NCI-H226 (cell line): Measurements from ENCODE around the gene JPH2.
A peak's percentile ranks its signal among the peaks of the same experiment; 100 is the strongest.

ENCODE experiments used
- DNase-seq: peaks from one replicate; pipeline ENCODE4 v3.0.0-alpha.2; 2015

Gene JPH2

DNA sequence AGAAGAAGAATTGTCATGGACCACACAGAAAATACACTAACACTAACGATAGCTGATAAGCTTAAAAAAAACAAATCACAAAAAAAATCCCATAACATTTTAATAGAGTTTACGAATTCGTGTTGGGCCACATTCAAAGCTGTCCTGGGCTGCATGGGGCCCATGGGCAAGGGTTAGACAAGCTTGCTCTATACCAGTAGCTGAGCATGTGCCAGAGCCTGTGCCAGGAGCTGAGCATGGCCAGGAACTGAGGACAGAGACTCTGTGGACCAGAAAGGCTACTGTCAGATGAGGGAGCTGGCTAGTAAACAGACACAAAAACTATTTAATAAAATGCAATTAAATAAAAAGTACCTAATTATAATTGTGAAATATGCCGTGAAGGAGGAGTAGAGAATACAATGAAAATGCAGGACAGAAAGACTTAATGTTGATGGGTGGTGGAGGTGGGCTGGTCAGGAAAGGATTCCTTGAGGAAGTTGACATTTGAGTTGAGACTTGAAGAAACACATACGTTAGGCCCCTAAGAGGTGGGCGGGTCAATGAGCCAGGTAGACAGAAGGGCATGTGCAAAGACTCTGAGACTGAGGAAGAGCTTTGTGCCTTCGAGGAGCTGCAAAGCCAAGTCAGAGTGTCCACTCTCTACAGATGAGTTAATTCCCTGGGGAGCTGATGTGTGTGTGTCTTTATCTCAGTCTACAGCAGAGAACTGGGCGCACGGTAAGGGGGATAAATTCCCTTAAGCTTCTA is 66.1 kb downstream of the JPH2 start:
- no peak for DNase-seq

DNA sequence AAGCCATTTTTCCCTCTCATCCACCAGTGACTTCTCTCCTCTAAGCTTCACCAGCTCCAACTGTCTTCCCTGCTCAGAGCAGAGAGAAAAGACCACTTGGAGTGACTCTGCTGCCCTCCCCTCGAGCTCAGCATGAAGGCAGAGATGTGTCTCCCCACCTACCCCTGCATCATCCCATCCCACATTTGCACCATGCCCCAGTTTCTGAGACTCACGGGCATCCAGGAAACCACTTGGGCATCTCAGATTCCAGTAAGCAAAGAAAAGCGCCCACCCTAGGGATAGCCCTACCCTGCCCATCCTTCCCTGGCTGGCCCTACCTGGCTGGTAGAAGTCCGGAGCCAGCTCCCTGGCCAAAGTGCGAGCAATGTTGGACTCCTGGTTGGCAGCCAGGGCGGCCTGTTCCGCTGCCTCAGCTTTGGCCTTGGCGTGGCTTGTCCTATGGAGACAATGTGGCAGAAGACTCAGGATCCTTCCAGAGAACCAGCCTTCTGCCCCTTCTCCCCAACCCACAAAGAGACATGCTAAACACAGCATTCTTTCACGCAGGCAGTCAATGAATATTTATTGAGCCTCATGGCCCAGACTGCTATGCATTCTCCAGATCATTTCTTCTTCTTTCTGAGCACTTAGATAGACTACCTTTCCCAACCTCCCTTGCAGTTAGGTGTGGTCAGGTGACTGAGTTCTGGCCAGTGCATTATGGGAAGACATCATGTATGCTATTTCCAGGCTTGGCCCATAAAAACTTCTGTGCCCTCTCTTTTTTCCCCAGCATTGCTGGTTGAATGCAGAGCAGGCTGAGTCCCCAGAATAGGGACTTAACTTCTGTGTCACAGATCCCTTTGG is 68.6 kb downstream of the JPH2 start:
- DNase-seq: no peak

DNA sequence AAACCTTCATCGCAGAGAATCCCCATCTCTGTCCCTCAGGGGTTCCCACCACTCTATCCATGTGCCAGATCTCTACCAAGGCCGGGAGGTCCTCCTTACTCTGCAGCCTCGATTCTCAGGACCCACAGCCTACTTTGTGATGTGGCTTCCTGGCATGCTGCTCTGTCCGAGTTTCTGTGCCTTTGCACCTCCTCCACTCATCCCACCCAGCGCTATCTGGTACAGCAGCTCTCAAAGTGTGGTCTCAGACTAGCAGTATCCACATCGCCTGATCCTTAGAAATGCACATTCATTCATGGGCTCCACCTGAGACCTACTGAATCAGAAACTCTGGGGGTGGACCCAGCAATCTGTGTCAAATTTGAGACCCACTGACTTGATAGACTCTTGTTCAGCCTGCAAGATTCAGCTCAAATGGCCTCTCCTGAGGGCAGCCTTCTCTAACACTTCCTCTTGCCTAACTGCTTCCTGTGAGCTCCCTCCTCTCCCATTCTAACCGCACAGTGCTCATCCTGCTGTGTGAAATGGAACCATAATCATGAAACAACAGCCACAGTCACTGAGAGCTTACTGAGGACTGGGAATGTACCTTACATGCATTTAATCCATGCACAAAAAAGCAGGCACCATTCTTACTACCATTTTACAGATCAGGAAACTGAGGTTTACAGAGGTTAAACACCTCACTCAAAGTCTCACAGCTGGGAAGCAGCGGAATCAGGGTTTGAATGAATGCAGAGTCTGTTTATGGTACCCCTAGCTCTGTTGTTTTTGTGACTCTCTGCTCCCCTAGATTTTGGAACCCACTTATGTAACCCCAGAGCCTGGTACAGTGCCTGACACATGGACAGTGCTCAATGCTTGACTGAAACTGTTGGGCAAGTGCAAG is 69.4 kb downstream of the JPH2 start:
- DNase-seq: no peak

DNA sequence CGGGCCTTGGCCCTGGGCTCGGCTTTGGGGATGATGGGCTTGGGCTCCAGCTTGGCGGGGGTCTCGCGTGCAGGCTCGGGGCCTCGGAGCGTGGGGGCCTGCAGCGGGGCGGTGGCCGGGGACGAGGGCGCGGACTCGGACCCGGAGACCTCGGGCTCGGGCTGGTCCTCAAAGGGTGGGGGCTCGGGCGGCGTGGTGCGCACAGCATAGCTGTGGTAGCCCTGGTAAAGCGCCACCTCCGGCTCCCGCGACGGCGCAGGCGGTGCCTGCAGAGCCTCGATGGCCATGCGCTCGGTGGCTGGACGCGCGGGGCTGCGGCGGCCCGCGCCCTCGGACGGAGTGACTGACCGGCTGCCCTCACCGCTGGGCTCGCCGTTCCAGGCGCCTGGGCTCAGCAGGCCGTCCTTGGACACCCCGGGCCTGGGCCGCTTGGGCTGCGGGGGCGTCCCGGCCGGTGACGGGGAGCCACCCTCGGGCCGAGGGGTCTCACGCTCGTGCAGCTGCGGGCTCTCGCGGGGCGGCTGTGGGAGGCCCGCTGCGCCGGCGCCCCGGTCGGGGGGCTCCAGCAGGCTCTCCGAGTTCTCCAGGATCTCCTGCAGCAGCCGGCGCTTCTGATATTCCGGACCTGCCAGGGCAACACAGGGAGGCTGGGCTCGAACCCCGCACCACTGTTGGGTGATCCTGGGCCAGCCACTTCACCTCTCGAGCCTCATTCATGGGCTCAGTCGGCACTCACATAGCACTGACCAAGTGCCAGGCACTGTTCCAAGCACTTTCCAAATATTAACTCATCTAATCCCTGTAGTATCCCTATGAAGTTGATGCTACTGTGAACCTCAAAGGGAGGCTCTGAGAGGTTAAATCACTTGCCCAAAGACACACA is 71.0 kb downstream of the JPH2 start:
- DNase-seq: no peak

DNA sequence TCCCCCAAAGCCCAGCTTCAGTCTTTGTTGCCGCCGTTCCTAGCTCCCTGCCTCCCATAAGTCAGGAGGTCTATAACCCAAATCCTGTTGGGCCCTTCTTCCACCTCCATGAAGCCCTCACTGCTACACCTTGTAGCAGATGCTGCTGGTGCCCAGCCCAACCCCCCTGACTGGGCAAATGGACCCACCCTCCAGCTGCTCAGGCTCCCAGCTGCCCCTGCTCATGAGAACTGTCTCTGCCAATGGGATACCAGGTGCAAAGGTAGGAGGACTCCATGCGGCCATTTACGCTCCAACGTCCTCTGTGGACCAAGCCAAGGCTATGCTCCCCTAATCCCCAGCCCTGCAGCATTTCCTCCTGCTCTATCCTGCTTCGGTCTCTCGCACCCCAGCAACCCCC is 71.8 kb downstream of the JPH2 start:
- no peak for DNase-seq

DNA sequence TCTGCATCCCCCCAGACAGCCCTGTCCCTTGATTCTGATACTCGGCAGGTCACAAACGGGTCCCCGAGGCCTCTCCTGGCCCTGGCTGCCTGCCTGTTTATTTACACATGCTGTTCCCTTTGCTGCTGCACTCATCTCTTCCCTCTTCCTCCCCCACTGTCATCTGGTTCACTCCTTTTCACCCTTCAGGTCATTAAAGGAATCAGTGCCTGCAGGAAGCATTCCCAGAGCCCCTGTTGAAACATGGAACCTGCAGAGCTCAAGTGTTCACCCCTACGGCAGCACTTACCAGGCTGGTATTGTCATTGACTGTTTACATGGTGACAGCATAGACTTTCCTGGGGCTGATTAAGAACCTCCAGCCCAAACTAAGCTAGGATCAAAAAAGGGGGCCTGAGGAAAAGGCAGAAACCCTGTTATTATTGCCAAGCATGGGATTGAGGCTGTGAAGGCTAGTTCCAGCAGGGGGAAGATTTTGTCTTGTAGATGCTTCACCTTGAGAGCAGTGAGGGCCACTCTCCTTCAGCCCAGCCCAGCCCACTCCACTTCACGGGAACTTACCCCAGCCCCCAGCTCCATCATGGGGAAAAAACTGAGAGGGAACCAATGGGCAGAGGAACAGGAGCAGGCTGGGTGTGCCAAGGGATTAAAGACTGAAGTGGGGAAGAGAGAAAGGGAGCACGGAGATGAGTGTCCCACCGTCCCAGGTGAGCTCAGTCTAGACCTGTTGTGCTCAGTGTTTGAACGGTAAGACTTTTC is 73.2 kb downstream of the JPH2 start:
- DNase-seq: no peak

DNA sequence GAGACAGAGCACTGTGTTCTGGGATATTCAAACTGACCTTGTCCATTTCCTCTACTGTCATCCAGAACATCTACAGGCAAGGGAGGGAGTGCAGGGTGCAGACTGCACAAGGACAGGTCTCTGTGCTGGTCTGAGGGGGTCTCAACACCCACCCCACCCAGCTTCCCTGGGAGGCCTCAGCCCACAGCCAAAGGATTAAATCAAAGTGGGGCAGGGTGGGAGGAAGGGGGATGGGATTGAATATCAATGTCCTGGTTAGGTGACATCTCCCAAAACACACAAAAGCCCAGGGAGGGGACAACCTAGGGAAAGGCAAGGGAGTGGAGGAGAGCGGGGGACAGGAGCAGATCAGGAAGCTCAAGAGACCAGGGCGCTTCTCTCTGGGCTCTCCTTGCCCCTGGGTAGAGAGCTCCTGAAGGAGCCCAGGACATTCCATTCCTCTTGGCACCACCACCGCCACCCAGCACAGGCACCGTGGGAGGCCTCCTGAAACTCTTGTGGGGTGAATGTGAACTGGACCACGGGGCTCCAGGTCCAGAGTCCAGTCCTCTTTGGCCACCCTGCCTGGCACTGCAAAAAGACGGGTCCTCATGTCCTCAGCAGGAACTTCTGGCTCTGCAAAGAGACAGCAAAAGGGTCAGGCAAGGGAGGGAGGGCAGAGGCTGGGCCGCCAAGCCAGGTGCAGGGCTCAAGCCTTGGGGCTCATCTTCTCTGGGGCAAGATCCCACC is 73.9 kb downstream of the JPH2 start:
- no peak for DNase-seq

DNA sequence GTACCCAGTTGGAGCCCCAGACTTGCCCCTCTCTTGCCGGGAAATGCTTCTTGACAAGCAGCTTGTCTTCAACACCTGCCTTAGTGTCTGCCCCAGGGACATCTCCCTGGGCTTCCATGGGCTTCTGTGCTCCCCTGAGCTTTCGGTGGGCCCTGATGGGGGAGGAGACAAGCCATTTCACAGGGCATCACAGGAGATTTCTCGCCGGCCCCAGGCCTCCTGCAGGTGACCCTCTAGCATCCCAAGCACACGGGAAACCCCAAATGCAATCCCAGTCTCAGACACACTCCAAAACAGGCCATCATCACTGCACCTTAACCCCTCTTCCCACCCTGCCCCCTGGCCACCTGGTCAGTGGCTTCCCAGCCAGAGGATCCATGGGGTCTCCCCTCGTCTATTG is 74.5 kb downstream of the JPH2 start:
- no peak for DNase-seq

DNA sequence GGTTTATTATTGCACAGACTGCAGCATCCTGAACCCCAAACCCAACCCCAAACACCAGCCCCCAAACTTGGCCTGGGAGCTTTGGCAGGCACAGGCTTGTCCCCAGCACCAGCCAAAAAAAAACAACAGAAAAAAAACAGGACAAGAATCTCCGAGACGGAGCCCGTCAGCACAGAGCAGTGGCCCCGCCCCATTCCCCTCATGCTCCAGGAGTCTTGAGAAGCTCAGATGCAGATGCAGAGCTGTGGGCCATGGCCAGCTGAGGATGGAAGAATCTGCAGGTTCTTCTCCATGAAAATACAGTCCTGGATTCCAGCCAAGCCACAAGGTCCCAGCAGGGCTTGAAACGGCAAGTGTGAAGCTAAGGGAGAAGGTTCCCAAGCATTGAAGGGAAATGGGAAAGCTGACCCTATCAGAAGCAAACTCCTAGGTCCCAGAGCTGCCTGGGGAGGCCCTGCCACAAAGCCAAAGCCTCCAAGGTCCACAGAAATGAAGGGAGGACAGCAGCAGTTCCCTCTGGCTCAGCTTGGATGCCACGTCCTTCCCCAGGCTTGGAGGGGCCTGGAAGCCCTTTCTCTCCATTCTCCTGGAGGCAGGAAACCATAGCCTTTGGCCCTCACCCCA is 75.2 kb downstream of the JPH2 start:
- peak; percentile 28 for DNase-seq

DNA sequence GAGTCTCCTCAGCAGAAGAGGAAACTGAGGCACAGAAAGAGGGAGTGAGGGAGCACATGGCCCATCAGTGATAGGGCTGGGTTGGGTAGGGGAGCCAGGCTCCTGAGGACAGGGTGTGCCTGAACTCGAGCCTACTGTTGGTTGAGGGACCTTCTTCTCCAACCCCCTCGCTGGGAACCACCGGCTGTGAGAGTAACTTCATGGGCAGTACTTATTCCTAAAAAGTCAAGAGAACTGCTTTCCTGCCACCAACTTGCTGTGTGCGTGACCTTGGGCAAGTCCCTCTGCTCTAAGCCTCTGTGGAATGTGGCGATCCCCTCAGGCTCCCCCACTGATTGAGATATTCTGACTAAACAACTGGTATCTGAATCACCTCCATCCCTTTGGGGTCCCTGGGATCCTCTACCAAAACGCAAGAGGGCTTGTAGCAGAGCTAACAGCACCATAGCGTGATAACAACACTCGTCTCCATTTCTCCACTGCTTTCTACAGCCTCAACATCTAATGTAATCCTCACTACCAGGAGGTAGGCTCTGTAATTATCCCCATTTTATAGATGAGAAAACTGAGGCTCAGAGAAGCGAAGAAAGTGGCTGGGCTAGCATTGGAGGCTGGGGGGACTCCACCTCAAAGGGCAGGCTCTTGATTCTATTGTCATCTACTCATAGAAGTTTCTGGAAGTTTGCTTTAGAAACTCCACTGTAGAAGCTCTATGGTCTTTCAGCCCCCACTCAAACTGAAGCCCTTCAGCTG is 76.0 kb downstream of the JPH2 start:
- no peak for DNase-seq

DNA sequence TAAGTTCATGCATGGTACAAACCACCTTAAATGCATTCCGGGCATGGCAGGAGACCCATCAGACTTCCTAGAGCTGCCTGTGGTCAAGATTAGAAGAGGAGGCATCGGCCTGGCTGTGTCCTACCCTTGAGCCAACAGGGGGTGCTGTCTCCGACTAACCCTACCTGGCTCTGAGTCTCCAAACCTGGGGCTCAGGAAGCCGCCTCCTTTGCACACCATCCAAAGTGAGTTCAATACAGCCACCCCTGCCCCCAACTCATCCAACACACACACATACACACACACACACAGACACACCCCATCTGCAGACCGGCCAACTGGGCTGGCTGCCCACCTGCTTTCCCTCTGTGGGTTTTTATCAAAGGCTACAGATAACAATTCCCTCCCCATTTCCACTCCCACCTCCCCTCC is 77.0 kb downstream of the JPH2 start:
- DNase-seq: peak; percentile 87

DNA sequence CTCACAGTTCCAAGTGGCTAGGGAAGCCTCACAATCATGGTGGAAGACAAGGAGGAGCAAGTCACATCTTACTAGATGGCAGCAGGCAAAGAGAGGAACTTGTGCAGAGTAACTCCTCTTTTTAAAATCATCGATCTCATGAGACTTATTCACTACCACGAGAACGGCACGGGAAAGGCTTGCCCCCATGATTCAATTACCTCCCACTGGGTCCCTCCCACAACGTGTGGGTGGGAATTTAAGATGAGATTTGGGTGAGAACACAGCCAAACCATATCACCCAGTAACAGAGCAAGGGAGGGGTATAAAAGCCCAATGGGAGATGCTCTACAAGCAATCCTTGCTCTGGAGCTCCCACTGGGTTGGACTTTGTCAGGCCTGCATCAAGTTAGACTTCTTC is 80.4 kb downstream of the JPH2 start:
- DNase-seq: no peak

DNA sequence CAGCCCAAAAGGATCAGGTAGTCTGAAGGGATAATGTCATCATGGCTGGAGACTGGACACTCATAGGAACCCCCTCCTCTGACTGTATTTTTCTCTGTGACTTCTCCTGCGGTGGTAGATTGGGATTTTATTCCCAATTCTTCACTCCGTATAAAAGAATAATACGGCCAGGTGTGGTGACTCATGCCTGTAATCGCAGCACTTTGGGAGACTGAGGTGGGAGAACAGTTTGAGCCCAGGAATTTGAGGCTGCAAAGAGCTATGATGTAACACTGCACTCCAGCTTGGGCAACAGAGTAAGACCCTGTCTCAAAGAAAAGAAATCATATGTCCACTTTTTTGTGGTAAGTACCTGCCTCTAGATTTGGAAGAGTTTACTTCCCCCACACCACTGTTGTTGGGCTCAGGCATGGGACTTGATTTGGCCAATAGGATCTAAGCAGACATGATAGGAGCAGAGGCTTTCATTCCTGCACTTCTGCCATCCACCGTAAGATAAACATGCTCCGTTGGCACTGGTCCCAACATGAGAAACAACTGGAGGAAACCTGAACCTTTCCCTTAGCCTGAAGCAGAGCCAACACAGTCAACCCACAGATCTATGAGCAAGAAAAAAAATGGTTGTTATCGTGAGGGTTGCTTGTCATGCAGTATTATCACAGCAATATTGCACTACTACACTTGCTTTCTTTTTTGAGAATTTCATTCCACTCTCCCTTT is 82.0 kb downstream of the JPH2 start:
- DNase-seq: peak; percentile 89

DNA sequence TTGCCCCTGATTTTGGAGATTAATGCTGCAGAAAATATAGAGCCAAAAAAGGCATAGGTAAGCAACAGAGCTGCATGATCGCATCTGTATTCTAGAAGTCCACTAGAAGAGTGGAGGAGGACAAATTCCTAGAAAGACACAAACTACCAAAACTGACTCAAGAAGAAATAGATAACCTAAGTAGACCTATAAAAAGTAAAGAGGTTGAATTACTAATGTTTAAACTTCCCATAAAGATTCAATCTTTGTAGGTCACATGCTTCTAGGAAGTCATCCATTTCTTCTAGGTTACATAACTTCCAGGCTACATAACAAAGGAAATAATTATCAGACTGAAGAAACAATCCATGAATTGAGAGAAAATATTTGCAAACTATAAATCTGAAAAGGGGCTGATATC is 84.4 kb downstream of the JPH2 start:
- no peak for DNase-seq

DNA sequence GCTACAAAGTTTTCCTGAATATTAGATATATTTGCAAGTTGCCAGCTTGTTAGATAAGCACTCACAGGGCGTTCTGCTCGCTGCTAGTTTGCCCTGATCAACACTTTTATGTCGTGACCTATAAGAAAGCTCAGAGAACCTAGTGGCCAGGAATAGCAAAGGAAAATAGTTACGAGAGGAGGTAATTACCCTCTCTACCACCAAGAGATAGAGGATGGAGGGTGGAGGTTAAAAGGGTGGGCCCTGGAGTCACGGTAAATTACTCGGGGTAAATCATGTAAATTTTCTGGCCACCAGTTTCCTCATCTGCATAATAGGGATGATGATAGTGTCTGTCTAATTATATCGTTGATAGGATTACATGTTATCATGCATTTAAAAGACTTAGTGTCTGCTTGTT is 87.2 kb downstream of the JPH2 start:
- no peak for DNase-seq

DNA sequence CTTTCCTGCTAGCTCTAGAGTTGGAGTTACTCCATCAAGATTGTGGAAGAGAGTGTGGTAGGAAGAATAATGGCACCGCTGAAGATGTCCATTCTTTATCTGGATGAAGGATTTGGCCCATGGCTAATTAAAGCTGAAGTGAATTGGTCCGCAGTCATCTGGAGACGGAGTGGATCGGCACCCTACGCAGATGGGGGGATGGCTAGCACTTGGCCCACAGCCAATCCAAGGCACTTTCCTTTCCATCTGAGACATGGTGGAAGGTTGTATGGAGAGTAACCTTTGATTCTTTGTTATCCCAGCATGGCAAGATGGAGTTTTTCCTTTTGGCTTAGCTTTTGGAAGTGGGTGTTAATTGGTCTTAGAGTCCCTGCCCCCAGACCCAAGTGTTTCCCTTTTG is 88.3 kb downstream of the JPH2 start:
- DNase-seq: no peak

DNA sequence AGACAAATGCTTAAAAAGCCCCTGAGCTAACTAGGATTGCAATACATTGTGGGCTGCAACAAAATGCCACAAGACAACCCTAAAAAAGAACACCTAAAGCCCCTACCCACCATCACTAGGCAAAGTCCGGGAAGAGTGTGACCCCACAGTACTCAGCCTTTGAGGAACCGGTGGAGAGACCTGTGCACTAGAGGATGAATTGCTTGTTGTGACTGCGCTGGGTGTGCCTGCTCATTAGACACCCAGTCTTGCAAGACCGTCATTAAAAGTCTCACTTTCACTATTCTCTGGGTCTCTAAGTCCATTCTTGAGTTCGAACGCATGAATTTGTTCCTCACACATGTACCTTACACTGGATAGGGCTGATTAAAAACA is 88.7 kb downstream of the JPH2 start:
- no peak for DNase-seq

DNA sequence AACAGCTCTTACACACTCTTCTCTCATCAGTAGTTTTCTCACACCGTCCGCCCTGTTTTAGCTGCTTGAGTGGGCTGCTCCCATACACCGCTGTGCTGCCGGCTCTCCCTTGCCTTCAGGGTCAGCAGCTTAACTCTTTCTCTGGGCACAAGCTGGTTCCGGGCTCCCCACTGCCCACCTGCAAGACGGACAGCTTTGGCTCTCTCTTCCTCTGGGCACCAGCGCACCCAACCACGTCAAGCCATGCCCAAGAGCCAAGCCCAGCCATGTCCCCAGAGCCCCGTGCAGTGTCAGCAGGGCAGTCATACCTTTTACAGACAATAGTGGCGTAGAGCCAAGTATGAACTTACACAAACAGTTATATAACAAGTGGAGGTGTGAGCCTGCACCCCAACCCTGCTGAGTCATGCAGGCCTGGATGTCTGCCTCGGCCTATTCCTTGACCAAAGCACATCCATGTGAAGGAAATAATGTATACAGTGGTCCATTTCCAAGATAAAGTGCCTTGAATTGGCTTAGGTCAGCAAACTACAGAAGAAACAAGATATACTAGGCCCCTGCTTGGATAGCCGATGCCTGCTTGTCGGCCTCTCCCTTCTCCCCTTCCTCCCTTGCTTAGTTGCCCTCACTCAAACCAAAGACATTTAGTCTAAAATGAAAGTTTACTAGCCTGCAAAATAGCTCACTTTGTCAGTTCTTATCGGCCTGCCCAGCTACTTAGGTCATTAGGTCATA is 89.3 kb downstream of the JPH2 start:
- no peak for DNase-seq
